ENCODE results near the gene CRYBG1.

- no peak for TF ChIP-seq JUN (IDR thresholded peaks at IDR 0.05; ENCODE audit: borderline replicate concordance, insufficient read depth, insufficient read length, low read depth)
- no peak for TF ChIP-seq POLR2A (IDR thresholded peaks at IDR 0.05; ENCODE audit: low read depth, low read length)
- no peak for TF ChIP-seq POLR2AphosphoS5 (IDR thresholded peaks at IDR 0.05; ENCODE audit: insufficient read depth, low read depth, low read length)
- TF ChIP-seq CTCF (IDR thresholded peaks at IDR 0.05; ENCODE audit: extremely low read depth in 1 of 2, insufficient read depth in 1 of 2, low read depth in 1 of 2, low read length in 2 of 2) = no peak
- TF ChIP-seq EZH2 (IDR thresholded peaks at IDR 0.05; ENCODE audit: borderline replicate concordance, low read depth, low read length, severe bottlenecking) = no peak
- TF ChIP-seq MAX (IDR thresholded peaks at IDR 0.05; ENCODE audit: insufficient read depth, insufficient read length) = no peak
These were observed 41.7 kb upstream of the CRYBG1 start for GRCh38 chr6:106318851-106319250.
